Transverse colon (tissue), 4 donors: ENCODE results near the gene WDR18. TPM values are rescaled to one million over a fixed set of nuclear protein-coding genes. Genes with fewer than 3 reads are reported as not detected.

ENCODE experiments used
- DNase-seq: peaks from one replicate; pipeline ENCODE4 v3.0.0-alpha.2; 2019
- H3K27ac ChIP-seq, 4 donors: fragments of 200-600 bp; sonication (generic); 2 replicates each; pipeline ENCODE4 v1.5.1; 2016 to 2018; ENCODE audit warnings: inconsistent platforms in 4 of 4
- H3K27me3 ChIP-seq: fragments of 200-600 bp; sonication (generic); 2 replicates; pipeline ENCODE4 v1.5.1; 2017; ENCODE audit warnings: inconsistent platforms
- H3K36me3 ChIP-seq, 4 donors: fragments of 200-600 bp; sonication (generic); 2 replicates each; pipeline ENCODE4 v1.5.1; 2017 to 2019; ENCODE audit warnings: inconsistent platforms in 4 of 4
- H3K4me1 ChIP-seq, 4 donors: fragments of 200-600 bp; sonication (generic); 2 replicates each; pipeline ENCODE4 v1.5.1; 2017 to 2020; ENCODE audit warnings: inconsistent platforms in 4 of 4
- H3K4me3 ChIP-seq, 4 donors: fragments of 200-600 bp; sonication (generic); 1 replicate in 1 of 4; 2 replicates in 3 of 4; pipeline versions ENCODE4 v1.5.1 to v1.6.1; 2017 to 2019; ENCODE audit warnings: inconsistent platforms in 4 of 4
- H3K9me3 ChIP-seq, 2 donors: fragments of 200-600 bp; sonication (generic); 2 replicates each; pipeline ENCODE4 v1.5.1; 2017 to 2019; ENCODE audit warnings: inconsistent platforms in 2 of 2
- EP300 ChIP-seq: sonication (generic); formaldehyde crosslinking; IDR thresholded peaks from one replicate; pipeline ENCODE4 v1.6.1; 2017; ENCODE audit warnings: antibody characterized with exemption, low read depth
- POLR2A ChIP-seq: fragments of 450-650 bp; IDR thresholded peaks from one replicate; pipeline ENCODE4 v1.6.1; 2016; ENCODE audit warnings: antibody characterized with exemption, mild to moderate bottlenecking, moderate library complexity
- POLR2AphosphoS5 ChIP-seq, 3 donors: sonication (generic); formaldehyde crosslinking; IDR thresholded peaks; one replicate each; pipeline ENCODE4 v1.6.1; 2016; ENCODE audit warnings: antibody characterized with exemption in 3 of 3
- WGBS, 2 donors: methylation state at CpG; one replicate each; pipeline ENCODE4 v1.1.5; 2018; ENCODE audit warnings: low coverage in 1 of 2; 5-methylcytosine and 5-hydroxymethylcytosine counted together
- in situ Hi-C, 4 donors: fragments of 200-750 bp; cut with MboI; loops; one replicate each; pipeline versions ENCODE4 v1.15.0 to v1.15.1; 2017; ENCODE audit warnings: low sequenced_read_pairs in 3 of 4, low pct_ligation_motif_present in 1 of 4, low pct_unique_long_range_greater_than_20kb in 1 of 4
- intact Hi-C: fragments of 100-400 bp; cut with DNase I; formaldehyde crosslinking; loops from one replicate; pipeline ENCODE4 v1.15.1; 2023; ENCODE audit warnings: low total_unique reads
- total RNA-seq, 4 donors: library from RNA; depleted of rRNA; stranded (reverse); fragments of >200 nt; gene quantifications; one replicate each; pipeline ENCODE4 v1.1.0, GENCODE V29; 2016
- TF ChIP-seq, protein P1 (sequence below), 5 experiments: fragments of 200-600 bp in 3 of 5; fragments of 450-650 bp in 2 of 5; sonication (generic) in 3 of 5; IDR thresholded peaks; 1 replicate in 2 of 5; 2 replicates in 3 of 5; pipeline ENCODE4 v1.5.1; 2016 to 2017; ENCODE audit warnings: antibody characterized with exemption in 5 of 5, inconsistent platforms in 3 of 5, mild to moderate bottlenecking in 2 of 5, moderate library complexity in 1 of 5

WDR18 gene
- total RNA-seq, 4 donors from 2014 or later, result 23.1 to 47.4 (median 39.0) TPM

DNA sequence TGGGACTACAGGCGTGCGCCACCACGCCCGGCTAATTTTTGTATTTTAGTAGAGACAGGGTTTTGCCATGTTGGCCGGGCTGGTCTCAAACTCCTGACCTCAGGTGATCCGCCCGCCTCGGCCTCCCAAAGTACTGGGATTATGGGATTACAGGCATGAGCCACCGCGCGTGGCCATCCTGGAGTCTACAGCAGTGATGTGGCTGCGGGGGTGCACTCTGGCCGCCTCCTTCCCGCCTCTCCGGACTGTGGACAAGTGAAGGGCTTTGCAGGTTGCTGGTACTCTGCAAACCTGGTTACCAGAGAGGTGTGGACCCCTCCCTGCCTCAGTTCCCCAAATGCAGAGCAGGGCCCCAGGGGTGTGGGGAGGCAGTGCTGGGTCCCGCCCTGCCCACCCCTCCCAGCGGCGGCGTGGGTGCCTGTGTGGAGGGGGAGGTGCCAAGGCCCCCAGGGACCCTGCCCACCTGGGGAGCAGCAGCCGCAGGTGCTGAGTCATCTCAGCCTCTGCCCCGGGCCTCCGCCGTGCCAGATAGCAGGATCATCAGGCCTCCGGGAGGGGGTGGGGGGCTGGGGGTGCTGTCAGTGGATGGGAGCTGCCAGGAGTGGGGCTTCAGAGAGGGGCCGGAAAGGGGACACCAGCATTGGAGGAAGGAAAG, 35.2 kb upstream of the WDR18 start:
- intact Hi-C loops, result no loop called here
- WGBS, 2 donors, result 88 to 92% methylated on average over 4 to 18 of the region's 25 CpGs
- TF ChIP-seq POLR2A (no peak), EP300 (no peak), POLR2AphosphoS5 (IDR thresholded peaks at IDR 0.05) (no peak)
- TF ChIP-seq, protein P1, sequence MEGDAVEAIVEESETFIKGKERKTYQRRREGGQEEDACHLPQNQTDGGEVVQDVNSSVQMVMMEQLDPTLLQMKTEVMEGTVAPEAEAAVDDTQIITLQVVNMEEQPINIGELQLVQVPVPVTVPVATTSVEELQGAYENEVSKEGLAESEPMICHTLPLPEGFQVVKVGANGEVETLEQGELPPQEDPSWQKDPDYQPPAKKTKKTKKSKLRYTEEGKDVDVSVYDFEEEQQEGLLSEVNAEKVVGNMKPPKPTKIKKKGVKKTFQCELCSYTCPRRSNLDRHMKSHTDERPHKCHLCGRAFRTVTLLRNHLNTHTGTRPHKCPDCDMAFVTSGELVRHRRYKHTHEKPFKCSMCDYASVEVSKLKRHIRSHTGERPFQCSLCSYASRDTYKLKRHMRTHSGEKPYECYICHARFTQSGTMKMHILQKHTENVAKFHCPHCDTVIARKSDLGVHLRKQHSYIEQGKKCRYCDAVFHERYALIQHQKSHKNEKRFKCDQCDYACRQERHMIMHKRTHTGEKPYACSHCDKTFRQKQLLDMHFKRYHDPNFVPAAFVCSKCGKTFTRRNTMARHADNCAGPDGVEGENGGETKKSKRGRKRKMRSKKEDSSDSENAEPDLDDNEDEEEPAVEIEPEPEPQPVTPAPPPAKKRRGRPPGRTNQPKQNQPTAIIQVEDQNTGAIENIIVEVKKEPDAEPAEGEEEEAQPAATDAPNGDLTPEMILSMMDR (IDR thresholded peaks at IDR 0.05), result no peak

DNA sequence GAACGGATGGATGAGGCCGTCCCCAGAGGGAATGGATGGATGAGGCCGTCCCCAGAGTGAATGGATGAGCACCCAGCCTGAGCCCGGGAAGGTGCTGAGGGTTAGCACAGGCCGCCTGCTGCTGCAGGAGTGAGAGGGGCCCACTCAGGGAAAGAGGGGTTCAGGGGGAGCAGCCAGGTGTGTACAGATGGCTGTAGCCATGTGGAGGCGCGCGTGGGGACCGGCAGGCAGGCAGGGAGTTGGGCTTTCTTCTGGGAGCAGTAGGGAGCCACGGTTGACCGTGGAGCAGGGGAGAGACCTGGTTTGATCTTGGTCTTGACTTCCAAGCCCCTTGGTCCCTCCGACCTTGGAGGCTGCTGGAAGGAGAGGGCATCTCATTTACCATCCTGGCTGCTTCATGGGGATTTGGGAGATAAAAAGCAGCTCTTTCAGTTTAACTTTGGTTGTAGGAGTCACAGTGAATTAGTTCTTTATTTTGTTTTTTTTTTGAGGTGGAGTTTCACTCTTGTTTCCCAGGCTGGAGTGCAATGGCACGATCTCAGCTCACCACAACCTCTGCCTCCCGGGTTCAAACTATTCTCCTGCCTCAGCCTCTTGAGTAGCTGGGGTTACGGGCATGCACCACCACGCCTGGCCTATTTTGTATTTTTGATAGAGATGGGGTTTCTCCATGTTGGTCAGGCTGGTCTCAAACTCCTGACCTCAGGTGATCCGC, 33.6 kb upstream of the WDR18 start:
- peaks cover 13 to 27% (median 15%) of the 10 kb centered on the region in 4 donors for H3K4me1 ChIP-seq
- H3K9me3 ChIP-seq, result no peaks in the 10 kb centered on the region
- TF ChIP-seq POLR2A (no peak), EP300 (no peak), POLR2AphosphoS5 (IDR thresholded peaks at IDR 0.05) (no peak)
- TF ChIP-seq, protein P1 (IDR thresholded peaks at IDR 0.05), result no peak
- no peak overlapping the region for H3K4me3 ChIP-seq
- no peak for DNase-seq
- WGBS, 2 donors, result 75 to 83% methylated on average over 1 to 17 of the region's 17 CpGs
- H3K27me3 ChIP-seq, result peaks cover 2% of the 10 kb centered on the region
- in situ Hi-C loops, result no loop called here
- intact Hi-C loops, result no loop called here
- H3K27ac ChIP-seq, result no peak overlapping the region
- no peaks in the 10 kb centered on the region for H3K36me3 ChIP-seq

More for the DNA sequence above, 35.2 kb upstream of the WDR18 start:
- no peaks in the 10 kb centered on the region for H3K36me3 ChIP-seq
- H3K4me1 ChIP-seq, result peaks cover 19 to 40% (median 22%) of the 10 kb centered on the region in 4 donors
- no peak for DNase-seq
- H3K27me3 ChIP-seq, result no peaks in the 10 kb centered on the region
- in situ Hi-C loops, result no loop called here
- H3K27ac ChIP-seq, result no peak overlapping the region
- H3K9me3 ChIP-seq, result no peaks in the 10 kb centered on the region
- no peak overlapping the region for H3K4me3 ChIP-seq

DNA sequence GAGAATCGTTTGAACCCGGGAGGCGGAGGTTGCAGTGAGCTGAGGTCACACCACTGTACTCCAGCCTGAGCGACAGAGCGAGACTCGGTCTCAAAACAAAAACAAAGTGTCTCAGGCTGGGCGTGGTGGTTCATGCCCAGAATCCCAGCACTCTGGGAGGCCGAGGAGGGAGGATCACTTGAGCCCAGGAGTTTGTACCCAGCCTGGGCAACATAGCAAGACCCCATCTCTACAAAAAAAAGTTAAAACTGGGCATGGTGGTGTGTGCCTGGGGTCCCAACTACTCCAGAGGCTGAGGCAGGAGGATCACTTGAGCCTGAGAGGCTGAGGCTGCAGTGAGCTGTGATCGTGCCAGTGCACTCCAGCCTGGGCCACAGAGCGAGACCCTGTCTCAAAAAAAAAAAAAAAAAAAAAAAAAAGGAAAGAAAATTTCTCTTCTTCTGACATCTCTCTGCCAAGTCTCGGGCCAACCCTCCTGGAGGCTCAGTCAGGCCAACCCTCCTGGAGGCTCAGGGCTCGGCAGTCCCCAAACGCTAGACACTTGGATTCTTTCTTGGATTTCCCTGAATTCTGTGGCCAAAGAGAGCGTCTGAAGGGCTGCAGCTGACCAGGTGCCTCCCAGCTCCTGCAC, 32.0 kb upstream of the WDR18 start:
- TF ChIP-seq, protein P1 (IDR thresholded peaks at IDR 0.05), result no peak
- no peak for TF ChIP-seq EP300
- TF ChIP-seq POLR2AphosphoS5 (IDR thresholded peaks at IDR 0.05), result no peak
- TF ChIP-seq POLR2A, result no peak
- Histone ChIP-seq H3K36me3 (no peaks in the 10 kb centered on the region), H3K4me1 (peaks cover 20 to 42% (median 25%) of the 10 kb centered on the region in 4 donors), H3K9me3 (no peaks in the 10 kb centered on the region), H3K4me3 (peak overlapping the region in 1 of 4 donors; percentile 31), H3K27me3 (peaks cover 4% of the 10 kb centered on the region), H3K27ac (peak overlapping the region in 3 of 4 donors; percentile 57 to 63 (median 61))
- no peak for DNase-seq
- in situ Hi-C loops (no loop called here), intact Hi-C loops (no loop called here)
- 48% methylated on average over 14 of the region's 14 CpGs; no CpG with 5 or more reads in 1 of the 2 donors for whole genome bisulfite sequencing, 2 donors

DNA sequence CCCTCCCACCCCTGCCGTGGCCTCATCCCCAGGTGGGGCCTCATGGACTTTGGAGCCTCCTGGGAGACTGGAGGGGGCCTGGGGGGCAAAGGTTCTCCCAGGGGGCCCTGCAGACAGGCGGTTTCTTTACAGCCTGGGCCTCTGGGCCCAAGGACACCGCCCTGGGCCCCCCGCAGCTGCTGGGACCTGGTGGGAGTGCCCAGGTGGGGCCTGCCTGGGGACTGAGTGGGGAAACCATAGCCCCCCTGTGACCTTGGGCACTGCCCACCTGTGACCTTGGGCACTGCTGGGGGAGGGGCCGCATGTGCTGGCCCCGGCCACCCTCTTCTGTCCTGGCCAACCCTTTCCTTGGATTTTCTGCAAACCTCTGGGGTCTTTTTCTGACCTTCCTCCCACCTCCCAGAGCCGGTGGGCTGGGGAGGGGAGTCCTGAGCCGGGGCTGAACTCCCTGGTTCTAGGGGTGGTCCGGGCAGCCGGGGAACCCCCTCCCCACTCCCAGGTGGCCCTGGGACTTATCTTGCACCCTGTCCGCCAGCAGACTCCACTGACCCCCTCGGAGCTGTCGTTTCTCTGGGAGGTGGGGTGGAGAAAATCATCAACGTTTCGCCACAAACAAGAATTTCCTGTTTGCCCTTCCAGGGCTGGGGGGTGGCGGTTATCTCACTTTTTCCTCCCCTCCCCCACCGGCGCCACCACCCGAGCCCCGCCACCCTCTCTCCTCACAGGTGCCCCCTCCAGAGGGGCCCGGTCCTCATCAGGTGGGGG, 31.3 kb upstream of the WDR18 start:
- no peaks in the 10 kb centered on the region for H3K9me3 ChIP-seq
- WGBS, 2 donors, result 17% methylated on average over 20 of the region's 21 CpGs; no CpG with 5 or more reads in 1 of the 2 donors
- peaks cover 20 to 43% (median 25%) of the 10 kb centered on the region in 4 donors for H3K4me1 ChIP-seq
- intact Hi-C loops, result no loop called here
- no peaks in the 10 kb centered on the region for H3K36me3 ChIP-seq
- H3K27me3 ChIP-seq, result peaks cover 4% of the 10 kb centered on the region
- no peak for TF ChIP-seq POLR2AphosphoS5 (IDR thresholded peaks at IDR 0.05)
- no peak for TF ChIP-seq POLR2A
- TF ChIP-seq, protein P1 (IDR thresholded peaks at IDR 0.05), result no peak
- TF ChIP-seq EP300, result no peak
- DNase-seq, result peak; percentile 68
- peak overlapping the region in 3 of 4 donors; percentile 57 to 63 (median 61) for H3K27ac ChIP-seq
- H3K4me3 ChIP-seq, result peak overlapping the region in 2 of 4 donors; percentile 17 to 31
- in situ Hi-C loops, result no loop called here
